GM19351 (cell line): ENCODE measurements around the gene OR10A6.
A peak's percentile ranks its signal among the peaks of the same experiment; 100 is the strongest.

Source experiments
- ATAC-seq: cut with Tn5 transposase; IDR thresholded peaks from one replicate; pipeline ENCODE4 v1.9.1; 2021; ENCODE audit warnings: mild to moderate bottlenecking, moderate library complexity; ENCODE audit not compliant: unreplicated experiment

OR10A6 gene

GRCh38 chr11:7911011-7911410 is 20.1 kb downstream of the OR10A6 start:
- no peak for ATAC-seq

- no peak for ATAC-seq
Observed at GRCh38 chr11:7910286-7910788, 20.7 kb downstream of the OR10A6 start.

DNA sequence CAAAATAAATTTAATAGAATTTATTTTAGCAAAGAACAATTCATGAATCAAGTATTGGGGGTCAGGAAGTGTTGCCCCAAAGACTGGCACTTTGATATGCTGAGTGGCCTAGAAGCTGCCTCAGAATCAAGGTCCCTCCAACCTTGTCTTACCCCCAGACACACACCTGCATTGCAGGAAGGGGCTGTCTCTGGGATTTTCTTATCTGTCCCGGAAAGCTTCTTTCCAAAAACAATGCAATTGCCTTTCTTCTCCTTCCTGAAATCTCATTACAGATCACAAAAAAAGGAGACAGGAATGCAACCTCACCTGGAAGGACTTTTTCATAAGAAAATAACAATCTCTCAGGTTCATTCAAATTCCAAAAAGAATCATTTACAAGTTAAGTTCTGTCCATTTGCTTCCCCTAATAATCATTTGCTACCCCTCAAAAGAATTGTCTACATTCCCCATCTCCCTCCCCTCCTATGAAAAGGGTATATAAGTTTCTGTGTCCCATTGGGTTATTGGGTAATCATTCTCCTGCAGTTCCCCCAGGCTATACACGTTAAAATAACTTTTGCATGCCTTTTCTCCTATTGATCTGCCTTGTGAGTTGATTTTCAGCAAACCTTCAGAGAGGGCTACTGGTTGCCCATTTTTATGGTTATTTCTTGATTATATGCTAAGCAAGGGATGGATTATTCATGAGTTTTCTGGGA is 21.3 kb downstream of the OR10A6 start:
- no peak for ATAC-seq

DNA sequence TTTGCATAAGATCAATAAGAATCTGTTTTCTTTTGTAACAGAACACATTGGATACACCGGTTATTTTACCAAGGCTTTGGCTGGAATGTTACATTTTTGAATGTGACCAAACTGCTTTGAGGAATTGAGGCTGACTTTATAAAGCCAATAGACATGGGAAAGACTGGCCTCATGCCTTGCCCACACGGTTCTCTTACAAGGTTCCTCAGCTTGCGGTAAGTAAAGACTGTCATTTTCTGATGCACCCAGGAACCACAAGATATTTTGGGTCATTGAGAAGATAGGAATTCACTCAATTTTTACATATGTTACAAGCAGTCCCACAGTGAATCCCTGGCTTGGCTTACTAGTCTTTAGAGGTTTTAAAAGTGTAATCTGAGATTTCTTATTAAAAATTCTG is 23.9 kb downstream of the OR10A6 start:
- no peak for ATAC-seq

- no peak for ATAC-seq
Observed at GRCh38 chr11:7906481-7906880, 24.6 kb downstream of the OR10A6 start.

GRCh38 chr11:7905961-7906429 is 25.1 kb downstream of the OR10A6 start:
- ATAC-seq: no peak

DNA sequence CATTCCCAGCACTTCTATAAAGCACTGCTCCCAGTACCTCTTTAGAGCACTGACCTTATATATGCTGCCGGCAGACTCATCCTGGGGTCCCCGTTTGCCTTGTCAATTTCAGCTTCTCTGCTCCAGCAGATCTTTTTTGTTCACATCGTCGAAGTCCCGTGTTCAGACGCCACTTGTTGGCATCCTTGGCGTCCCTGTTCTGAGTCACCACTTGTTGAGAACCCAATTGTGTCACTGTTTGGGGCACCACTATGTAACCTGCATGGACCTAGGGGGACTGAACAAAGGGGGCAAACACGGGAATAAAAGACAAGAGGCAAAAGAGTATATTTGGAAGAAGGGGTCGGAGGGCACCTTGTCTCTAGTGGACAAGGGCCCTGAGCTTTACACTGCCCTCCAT is 25.5 kb downstream of the OR10A6 start:
- no peak for ATAC-seq

- ATAC-seq: no peak
Observed at GRCh38 chr11:7904917-7905316, 26.2 kb downstream of the OR10A6 start.

DNA sequence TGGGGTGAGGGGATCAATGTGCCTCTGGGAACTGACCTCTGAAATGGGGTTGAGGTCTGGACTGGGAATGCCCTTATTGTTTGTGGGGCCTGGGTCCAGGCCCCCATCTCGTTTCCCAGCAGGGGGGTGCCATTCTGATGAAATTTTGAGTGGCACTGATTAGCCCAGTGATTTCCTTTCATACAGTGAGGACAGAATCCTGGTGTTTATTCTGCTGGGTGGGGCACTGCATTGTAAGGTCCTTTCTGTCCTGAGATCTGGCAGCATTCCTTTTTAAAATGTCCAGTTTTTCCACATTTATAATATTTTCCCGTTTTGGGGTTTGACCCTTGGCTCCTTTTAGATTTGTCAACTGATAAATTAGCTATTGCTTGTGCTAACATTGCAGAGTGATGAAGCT is 27.1 kb downstream of the OR10A6 start:
- no peak for ATAC-seq

DNA sequence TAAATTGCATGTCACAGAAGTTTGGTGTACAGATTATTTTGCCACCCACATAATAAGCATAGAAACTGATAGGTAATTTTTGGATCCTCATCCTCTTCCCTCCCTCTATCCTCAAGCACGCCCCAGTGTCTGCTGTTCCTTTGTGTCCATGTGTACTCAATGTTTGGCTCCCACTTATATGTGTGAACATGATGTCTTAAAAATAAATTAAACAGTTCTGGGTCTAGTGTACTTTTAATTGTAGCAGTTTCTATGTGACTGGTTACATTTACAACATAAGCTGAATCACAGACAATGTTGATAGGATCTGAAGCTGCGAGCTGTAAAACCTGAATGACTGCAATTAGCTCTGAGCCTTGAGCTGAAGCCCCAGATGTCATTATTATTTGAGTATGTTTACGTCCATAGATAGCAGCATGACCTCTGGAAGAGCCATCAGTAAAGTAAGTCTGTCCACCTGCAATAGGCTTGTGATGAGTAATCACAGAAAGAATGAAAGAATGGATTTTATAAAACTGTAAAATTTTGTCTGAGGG is 29.7 kb downstream of the OR10A6 start:
- no peak for ATAC-seq

DNA sequence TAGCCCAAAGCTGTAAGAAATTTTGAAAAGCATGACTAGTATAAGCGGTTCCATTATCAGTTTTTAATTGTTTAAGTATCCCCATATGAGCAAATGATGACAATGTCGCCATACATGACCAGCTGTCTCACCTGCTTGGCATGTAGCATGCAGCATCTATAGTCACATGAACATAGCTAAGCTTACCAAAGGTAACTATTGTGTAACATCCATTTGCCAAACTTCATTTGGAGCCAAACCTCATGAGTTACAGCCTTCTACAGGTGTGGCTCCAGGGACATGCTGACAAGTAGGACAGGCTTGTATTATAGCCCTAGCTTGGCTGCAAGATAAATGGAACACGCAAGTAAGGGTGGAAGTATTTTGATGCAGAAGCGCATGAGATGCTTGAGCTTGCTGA is 30.4 kb downstream of the OR10A6 start:
- ATAC-seq: no peak

DNA sequence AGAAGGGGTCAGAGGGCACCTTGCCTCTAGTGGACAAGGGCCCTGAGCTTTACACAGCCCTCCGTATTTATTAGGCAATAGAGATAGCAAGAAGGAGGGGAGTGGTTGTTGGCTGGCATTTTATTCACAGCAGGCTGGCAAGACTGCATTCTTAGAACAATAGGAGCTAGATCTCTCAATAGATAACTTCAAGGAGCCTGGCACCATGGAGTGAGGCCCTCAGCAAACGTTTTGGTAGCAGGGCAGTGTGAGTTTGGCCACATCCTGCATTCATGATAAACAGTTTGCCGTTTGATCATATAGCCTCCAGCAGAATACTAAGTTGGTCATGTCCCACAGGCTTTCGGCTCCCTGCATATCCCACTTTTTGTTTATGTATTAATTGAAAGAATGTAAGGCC is 31.6 kb downstream of the OR10A6 start:
- ATAC-seq: no peak

DNA sequence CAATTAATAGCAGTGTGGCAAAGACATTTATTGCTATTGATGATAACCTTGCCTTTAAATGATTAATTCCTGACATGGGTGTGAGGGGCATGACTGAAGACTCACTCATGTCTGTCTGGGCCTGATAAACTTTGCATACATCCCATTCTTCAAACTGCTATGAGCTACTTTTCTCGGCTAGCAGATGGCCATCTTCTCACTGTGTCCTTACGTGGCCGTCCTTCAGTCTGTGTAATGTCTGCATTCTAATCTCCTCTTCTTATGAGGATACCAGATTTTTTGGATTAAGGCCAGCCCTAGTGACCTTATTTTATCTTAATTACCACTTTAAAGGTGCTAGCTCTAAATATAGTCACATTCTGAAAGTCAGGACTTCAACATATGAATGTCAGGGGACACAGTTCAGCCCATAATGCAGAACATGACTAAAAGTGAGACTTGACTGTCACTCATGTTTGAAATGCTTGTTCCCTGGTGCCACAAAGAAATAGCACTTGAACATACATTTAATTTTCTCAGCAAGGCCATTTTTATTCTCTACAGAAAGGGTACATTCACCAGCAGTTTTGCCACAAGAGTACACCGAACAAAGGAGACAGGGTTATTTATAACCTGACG is 32.3 kb downstream of the OR10A6 start:
- ATAC-seq: no peak

GRCh38 chr11:7896009-7896785 is 34.9 kb downstream of the OR10A6 start:
- ATAC-seq: no peak

GRCh38 chr11:7894251-7894650 is 36.8 kb downstream of the OR10A6 start:
- no peak for ATAC-seq

- no peak for ATAC-seq
Observed at GRCh38 chr11:7893796-7894195, 37.3 kb downstream of the OR10A6 start.

DNA sequence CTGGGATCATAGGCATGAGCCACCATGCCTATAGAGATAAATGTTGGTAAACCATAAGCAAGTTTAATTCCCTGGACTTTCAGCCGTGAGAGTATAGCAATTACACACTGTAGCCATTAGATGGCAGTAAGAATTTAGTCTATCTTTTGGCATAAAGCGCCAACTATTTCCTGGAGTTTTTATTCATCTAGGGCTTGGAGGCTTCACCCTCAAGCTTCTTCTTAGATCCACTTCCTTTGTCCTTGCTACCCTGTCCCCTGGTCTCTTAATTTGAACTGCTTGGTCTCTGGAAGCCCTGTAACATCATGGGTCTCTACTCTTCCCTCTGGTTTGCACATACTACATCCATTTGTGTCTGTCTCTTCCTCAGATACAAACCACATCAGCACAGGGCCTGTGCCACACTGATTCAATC is 38.2 kb downstream of the OR10A6 start:
- ATAC-seq: peak; percentile 63

DNA sequence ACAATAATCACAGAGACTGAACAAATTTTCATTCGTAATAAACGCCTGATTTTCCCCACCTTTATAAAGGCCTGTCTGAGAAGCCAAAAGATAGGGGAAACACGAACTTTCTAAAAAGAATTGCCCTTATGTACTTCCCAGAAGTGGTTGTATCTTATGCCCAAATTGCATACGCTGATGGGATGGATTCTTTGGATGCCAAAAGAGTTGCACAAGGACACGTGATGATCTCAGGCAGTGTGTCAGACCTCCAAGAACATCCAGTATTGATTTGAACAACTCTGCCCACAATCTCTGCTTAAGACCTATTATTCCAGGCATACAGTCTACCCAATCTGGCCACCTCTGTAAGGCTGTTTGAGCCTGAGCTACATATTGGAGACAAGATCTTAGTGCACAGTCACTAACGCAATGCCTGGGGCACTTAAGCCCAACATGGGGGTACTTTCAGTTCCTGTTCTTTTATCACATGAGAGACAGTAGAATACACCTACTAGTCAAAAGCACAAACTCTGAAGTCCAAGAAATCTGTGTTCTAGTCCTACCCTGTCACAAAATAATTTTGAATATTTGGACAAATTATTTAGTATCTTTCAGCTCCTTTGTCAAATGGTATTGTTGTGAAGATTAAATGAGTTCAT is 38.9 kb downstream of the OR10A6 start:
- peak; percentile 56 for ATAC-seq

GRCh38 chr11:7890417-7891172 is 40.5 kb downstream of the OR10A6 start:
- ATAC-seq: peak; percentile 43

- ATAC-seq: peak; percentile 43
Observed at GRCh38 chr11:7889985-7890384, 41.1 kb downstream of the OR10A6 start.
